HEK293T (cell line): ENCODE measurements around the gene COMMD6.
A peak's percentile ranks its signal among the peaks of the same experiment; 100 is the strongest.

Source experiments
- CTCF ChIA-PET: fragments of 350-600 bp; formaldehyde crosslinking; extraction: SDS; loops from one replicate; lab custom pipeline; 2021; ENCODE audit warnings: antibody characterized with exemption, inconsistent platforms; lab: Yijun Ruan, JAX
- POLR2A ChIA-PET: fragments of 350-600 bp; formaldehyde crosslinking; extraction: SDS; loops from one replicate; lab custom pipeline; 2020; ENCODE audit warnings: antibody characterized with exemption, inconsistent platforms; lab: Yijun Ruan, JAX
- DNase-seq: peaks from one replicate; pipeline ENCODE4 v3.0.0; 2012; ENCODE audit warnings: mixed read lengths; ENCODE audit errors: extremely low spot score
- ARNT ChIP-seq: fragments of 450-650 bp; IDR thresholded peaks from 2 replicates; pipeline ENCODE4 v1.6.1; 2017; ENCODE audit warnings: mild to moderate bottlenecking
- BHLHE40 ChIP-seq: fragments of 450-650 bp; IDR thresholded peaks from 2 replicates; pipeline ENCODE4 v1.6.1; 2016; ENCODE audit warnings: mild to moderate bottlenecking, moderate library complexity, borderline replicate concordance
- CTBP1 ChIP-seq: fragments of 450-650 bp; IDR thresholded peaks from 2 replicates; pipeline ENCODE4 v1.6.1; 2016; ENCODE audit warnings: borderline replicate concordance
- ELF4 ChIP-seq: fragments of 450-650 bp; IDR thresholded peaks from 2 replicates; pipeline ENCODE4 v1.6.1; 2017; ENCODE audit warnings: antibody characterized with exemption
- FOXA1 ChIP-seq: fragments of 450-650 bp; IDR thresholded peaks from 2 replicates; pipeline ENCODE4 v1.6.1; 2016; ENCODE audit warnings: mild to moderate bottlenecking
- FOXK2 ChIP-seq: fragments of 450-650 bp; IDR thresholded peaks from 2 replicates; pipeline ENCODE4 v1.6.1; 2016; ENCODE audit warnings: mild to moderate bottlenecking
- FOXM1 ChIP-seq: fragments of 450-650 bp; IDR thresholded peaks from 2 replicates; pipeline ENCODE4 v1.6.1; 2017; ENCODE audit warnings: mild to moderate bottlenecking, borderline replicate concordance
- HDGF ChIP-seq: fragments of 450-650 bp; IDR thresholded peaks from 2 replicates; pipeline ENCODE4 v1.6.1; 2017; ENCODE audit warnings: antibody characterized with exemption, borderline replicate concordance
- L3MBTL2 ChIP-seq: fragments of 450-650 bp; conservative IDR thresholded peaks from 2 replicates; pipeline ENCODE4 v1.6.1; 2016; ENCODE audit warnings: mild to moderate bottlenecking
- LEF1 ChIP-seq: fragments of 450-650 bp; IDR thresholded peaks from 2 replicates; pipeline ENCODE4 v1.6.1; 2017; ENCODE audit warnings: mild to moderate bottlenecking, borderline replicate concordance
- NFRKB ChIP-seq: fragments of 450-650 bp; IDR thresholded peaks from 2 replicates; pipeline ENCODE4 v1.6.1; 2016; ENCODE audit warnings: mild to moderate bottlenecking, moderate library complexity
- PKNOX1 ChIP-seq: fragments of 450-650 bp; IDR thresholded peaks from 2 replicates; pipeline ENCODE4 v1.6.1; 2016
- SP1 ChIP-seq: fragments of 450-650 bp; IDR thresholded peaks from 2 replicates; pipeline ENCODE4 v1.6.1; 2017
- SUZ12 ChIP-seq: fragments of 450-650 bp; IDR thresholded peaks from 2 replicates; pipeline ENCODE4 v1.6.1; 2016; ENCODE audit warnings: mild to moderate bottlenecking
- TARDBP ChIP-seq: fragments of 450-650 bp; IDR thresholded peaks from 2 replicates; pipeline ENCODE4 v1.6.1; 2016
- ZNF384 ChIP-seq: fragments of 450-650 bp; IDR thresholded peaks from 2 replicates; pipeline ENCODE4 v1.6.1; 2016

Gene COMMD6

GRCh38 chr13:75537401-75538365 lies at the start of gene COMMD6:
Gene COMMD6, minus strand, starts transcription at chr13:75537841. Its CDS starts 36 bp downstream, at chr13:75537805.
- POLR2A ChIA-PET: interaction anchor here (0.5 to 1.5 kb wide), 9 partner anchors 8 to 1941 kb away, joined by 3 to 11 read pairs (median 4); partner anchors contain the start of genes TBC1D4 and UCHL3
- CTCF ChIA-PET: interaction anchor here (0.6 to 1.0 kb wide), 2 partner anchors 55 to 165 kb away, joined by 3 read pairs; partner anchors contain the start of gene TBC1D4

GRCh38 chr13:75585153-75585552 lies 47.5 kb upstream of the COMMD6 start:
- POLR2A ChIA-PET: no interaction called here
- no peak for TF ChIP-seq LEF1
- no peak for DNase-seq
- CTCF ChIA-PET: no interaction called here

More at GRCh38 chr13:75537401-75538365, at the start of gene COMMD6:
- DNase-seq: peak; percentile 97
- TF ChIP-seq PKNOX1: no peak
- TF ChIP-seq ELF4: peak; percentile 97
- peak; percentile 99 for TF ChIP-seq BHLHE40
- no peak for TF ChIP-seq ARNT
- no peak for TF ChIP-seq HDGF
- TF ChIP-seq LEF1: no peak
- peak; percentile 52; the same call in 1 of the 2 replicates for TF ChIP-seq CTBP1
- peak; percentile 72; the same call in 1 of the 2 replicates for TF ChIP-seq SP1
- peak; percentile 97 for TF ChIP-seq L3MBTL2
- peak; percentile 95 for TF ChIP-seq FOXM1
- no peak for TF ChIP-seq SUZ12
- no peak for TF ChIP-seq NFRKB
- no peak for TF ChIP-seq TARDBP
- TF ChIP-seq ZNF384: no peak
- TF ChIP-seq FOXK2: no peak

- TF ChIP-seq FOXK2 (no peak), HDGF (no peak)
- CTCF ChIA-PET: interaction anchor here (0.6 kb wide), 1 partner anchor 207 kb away, joined by 3 read pairs; no protein-coding TSS in a partner anchor
- DNase-seq: no peak
- POLR2A ChIA-PET: no interaction called here
Observed at GRCh38 chr13:75583091-75583490, 45.5 kb upstream of the COMMD6 start.

GRCh38 chr13:75581874-75582640 lies 44.4 kb upstream of the COMMD6 start:
- no peak for TF ChIP-seq FOXM1
- POLR2A ChIA-PET: no interaction called here
- no peak for DNase-seq
- CTCF ChIA-PET: no interaction called here

GRCh38 chr13:75579529-75579928 lies 41.9 kb upstream of the COMMD6 start:
- ChIA-PET CTCF (no interaction called here), POLR2A (no interaction called here)
- no peak for TF ChIP-seq FOXK2
- no peak for TF ChIP-seq FOXM1
- no peak for TF ChIP-seq CTBP1
- no peak for TF ChIP-seq NFRKB
- TF ChIP-seq SP1: no peak
- no peak for TF ChIP-seq ARNT
- no peak for TF ChIP-seq PKNOX1
- no peak for TF ChIP-seq SUZ12
- no peak for TF ChIP-seq TARDBP
- no peak for TF ChIP-seq ZNF384
- no peak for TF ChIP-seq BHLHE40
- no peak for DNase-seq

- no peak for DNase-seq
- no peak for TF ChIP-seq CTBP1
- TF ChIP-seq SP1: no peak
- TF ChIP-seq ARNT: no peak
- TF ChIP-seq FOXA1: no peak
- TF ChIP-seq FOXK2: no peak
- no peak for TF ChIP-seq ELF4
- no peak for TF ChIP-seq BHLHE40
- TF ChIP-seq NFRKB: no peak
- TF ChIP-seq ZNF384: no peak
- TF ChIP-seq TARDBP: no peak
- no peak for TF ChIP-seq LEF1
- TF ChIP-seq L3MBTL2: no peak
- no peak for TF ChIP-seq FOXM1
- no peak for TF ChIP-seq HDGF
- TF ChIP-seq SUZ12: no peak
- no peak for TF ChIP-seq PKNOX1
- CTCF ChIA-PET: interaction anchor here (0.6 to 0.7 kb wide), 2 partner anchors 97 to 117 kb away, joined by 3 to 6 read pairs; no protein-coding TSS in a partner anchor
- POLR2A ChIA-PET: no interaction called here
Observed at GRCh38 chr13:75569576-75569975, 31.9 kb upstream of the COMMD6 start.
